ENCODE measurements around the gene PAX8. TPM values are rescaled to one million over a fixed set of nuclear protein-coding genes. Genes with fewer than 3 reads are reported as not detected.

Gene PAX8
- total RNA-seq, 2 donors from 2014 or later = 1.3 to 13.2 TPM

DNA sequence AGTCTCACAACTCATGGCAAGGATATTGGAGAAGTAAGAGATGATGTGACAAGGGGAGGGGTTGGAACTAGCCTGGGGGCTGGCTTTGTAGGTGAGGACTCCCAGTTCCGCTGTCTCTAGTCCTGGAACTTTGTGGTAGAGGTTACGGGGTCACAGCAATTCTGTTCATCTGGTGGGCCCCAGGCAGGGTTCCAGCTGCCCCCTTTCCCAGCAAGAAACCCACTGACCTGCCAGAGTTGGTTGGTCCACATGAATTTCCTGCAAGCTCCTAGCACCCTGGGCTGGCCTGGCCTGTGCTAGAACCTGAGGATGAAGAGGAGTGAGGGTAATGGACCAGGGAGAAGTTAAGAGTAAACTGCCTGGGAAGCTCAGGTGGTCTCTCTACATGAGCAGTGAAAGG is 63.7 kb downstream of the PAX8 start:
- intact Hi-C loops (cut with DNase I, micrococcal nuclease) = no loop called here
- no peak for DNase-seq
- no peak for ATAC-seq

DNA sequence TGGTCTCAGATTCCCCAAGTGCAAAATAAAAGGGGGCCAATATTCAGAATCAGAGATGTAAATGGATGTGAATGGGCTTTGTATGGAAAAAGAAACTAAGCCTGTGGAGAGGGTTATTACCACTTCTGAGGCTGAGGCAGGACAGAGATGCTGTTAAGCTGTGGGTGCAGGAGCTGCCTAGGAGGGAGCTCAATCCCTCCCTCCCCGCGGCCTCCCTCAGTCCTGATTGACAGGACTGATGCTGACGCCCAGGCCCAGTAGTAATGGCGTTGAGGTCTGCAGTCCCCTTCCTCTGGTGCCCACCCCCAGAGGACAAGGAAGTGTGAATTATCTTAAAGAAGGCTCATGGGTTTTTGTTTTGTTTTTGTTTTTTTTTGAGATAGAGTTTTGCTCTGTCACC is 64.6 kb downstream of the PAX8 start:
- DNase-seq (no peak), ATAC-seq (no peak)
- intact Hi-C loops (cut with DNase I, micrococcal nuclease) = no loop called here

- intact Hi-C loops (cut with DNase I, micrococcal nuclease) = no loop called here
- no peak for DNase-seq
- no peak for ATAC-seq
These were observed 65.4 kb downstream of the PAX8 start for GRCh38 chr2:113213061-113213930.

DNA sequence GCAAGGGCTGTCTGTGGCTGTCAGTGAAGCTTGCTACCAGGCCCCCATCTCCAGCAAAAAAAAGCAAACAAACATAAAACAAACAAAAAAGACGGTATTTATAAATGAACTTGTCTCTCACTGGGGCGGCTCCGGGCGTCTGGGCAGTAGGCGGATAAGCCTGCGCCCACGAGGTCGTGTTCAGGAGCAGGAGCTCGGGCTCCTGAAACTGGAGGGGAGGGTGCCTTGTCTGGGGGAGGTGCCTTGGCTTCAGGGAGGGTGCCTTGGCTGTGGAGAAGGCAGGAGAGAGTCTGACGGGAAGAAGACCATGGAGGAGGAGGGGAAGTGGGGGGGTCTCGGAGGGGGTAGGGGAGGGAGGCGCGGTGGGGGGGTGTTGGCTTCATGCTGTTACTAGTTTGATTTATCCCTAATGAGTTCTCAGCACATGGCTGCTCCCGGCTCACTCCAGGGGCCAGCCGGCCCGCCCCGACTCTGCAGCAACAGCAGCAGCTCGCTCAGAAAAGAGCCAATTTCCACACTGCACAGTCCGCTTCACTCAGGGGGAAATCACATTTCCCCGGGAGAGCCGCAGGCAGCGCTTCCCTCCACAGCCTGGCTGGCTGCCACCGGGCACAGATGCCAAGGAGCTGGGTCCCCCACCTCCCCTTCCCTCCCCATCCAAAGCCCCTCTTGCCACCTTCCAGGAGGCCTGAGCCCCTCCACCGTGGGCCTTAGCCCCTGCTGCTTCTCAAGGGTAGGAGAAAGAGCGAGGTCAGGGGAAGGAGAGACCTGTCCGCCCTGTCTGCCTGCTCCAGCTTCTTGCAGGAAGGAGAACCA is 66.3 kb downstream of the PAX8 start:
- DNase-seq = no peak
- ATAC-seq = no peak
- intact Hi-C loops (cut with DNase I, micrococcal nuclease) = no loop called here

- ATAC-seq (peak; percentile 43), DNase-seq (no peak)
- intact Hi-C loops (cut with DNase I, micrococcal nuclease) = no loop called here
These were observed 67.3 kb downstream of the PAX8 start for GRCh38 chr2:113211226-113212105.

GRCh38 chr2:113209646-113210171 is 69.0 kb downstream of the PAX8 start:
- intact Hi-C loops (cut with DNase I, micrococcal nuclease) = no loop called here
- DNase-seq = no peak
- no peak for ATAC-seq

- ATAC-seq (no peak), DNase-seq (no peak)
- intact Hi-C loops (cut with DNase I, micrococcal nuclease) = no loop called here
These were observed 69.6 kb downstream of the PAX8 start for GRCh38 chr2:113209011-113209645.

- ATAC-seq (no peak), DNase-seq (no peak)
- intact Hi-C loops (cut with DNase I, micrococcal nuclease) = no loop called here
These were observed 70.3 kb downstream of the PAX8 start for GRCh38 chr2:113208396-113208795.

- DNase-seq (no peak), ATAC-seq (no peak)
- intact Hi-C loops (cut with DNase I, micrococcal nuclease) = no loop called here
These were observed 71.7 kb downstream of the PAX8 start for GRCh38 chr2:113207021-113207420.

DNA sequence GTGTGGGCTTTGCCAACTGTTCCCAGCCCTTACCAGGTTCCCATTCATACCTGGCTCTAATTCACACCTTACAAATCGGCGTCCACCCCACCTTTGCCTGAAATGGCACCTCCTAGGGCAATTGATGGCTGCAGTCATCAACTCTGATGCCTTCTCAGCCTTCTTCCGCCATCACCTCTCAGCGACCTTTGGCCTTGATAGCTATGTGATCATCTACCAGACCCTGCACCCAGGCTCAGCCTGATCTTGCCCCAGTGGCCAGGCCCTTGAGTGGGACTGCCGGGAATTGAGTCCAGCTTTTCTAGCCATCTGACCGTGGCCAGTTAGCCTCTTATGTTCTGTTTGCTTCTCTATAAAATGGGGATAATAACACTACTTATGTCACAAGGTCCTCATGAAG is 72.5 kb downstream of the PAX8 start:
- ATAC-seq (peak; percentile 40), DNase-seq (no peak)
- intact Hi-C loops (cut with DNase I, micrococcal nuclease) = no loop called here

DNA sequence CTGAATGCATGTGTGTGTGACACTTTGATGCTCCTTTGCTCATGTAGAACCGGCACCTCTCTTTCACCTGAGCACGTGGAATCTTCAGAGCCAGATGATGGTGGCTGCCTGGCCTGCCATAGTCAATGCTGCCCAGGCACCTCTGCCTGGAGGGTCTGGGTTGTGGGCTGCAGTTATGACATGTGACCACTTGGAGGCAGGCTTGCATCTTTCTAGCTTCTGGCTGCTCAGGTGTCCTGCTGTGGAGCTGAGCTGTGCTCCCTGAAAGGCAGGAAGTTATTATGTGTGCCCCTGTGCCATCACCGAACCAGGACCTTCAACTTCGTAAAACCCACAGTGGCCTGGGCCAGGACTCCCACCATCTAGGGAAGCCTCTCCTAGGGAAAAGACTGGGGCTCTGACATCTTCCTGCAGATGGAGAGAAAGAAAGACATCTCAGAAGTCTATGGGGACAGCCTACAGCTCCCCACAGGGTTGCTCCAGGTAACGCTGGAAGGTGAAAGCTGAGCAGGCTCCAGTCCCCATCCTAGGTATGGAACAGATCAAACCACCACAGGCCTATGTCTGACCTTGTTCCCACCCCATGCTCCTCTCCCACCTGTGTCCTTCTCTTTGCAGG is 74.7 kb downstream of the PAX8 start:
- DNase-seq = peak in 1 of 2 donors; percentile 77

GRCh38 chr2:113203217-113203530 is 75.5 kb downstream of the PAX8 start:
- no peak for ATAC-seq
- no peak for DNase-seq
- intact Hi-C loops (cut with DNase I, micrococcal nuclease) = no loop called here

More for the DNA sequence above, 74.7 kb downstream of the PAX8 start:
- ATAC-seq = peak; percentile 59
- intact Hi-C loops (cut with DNase I, micrococcal nuclease) = no loop called here

DNA sequence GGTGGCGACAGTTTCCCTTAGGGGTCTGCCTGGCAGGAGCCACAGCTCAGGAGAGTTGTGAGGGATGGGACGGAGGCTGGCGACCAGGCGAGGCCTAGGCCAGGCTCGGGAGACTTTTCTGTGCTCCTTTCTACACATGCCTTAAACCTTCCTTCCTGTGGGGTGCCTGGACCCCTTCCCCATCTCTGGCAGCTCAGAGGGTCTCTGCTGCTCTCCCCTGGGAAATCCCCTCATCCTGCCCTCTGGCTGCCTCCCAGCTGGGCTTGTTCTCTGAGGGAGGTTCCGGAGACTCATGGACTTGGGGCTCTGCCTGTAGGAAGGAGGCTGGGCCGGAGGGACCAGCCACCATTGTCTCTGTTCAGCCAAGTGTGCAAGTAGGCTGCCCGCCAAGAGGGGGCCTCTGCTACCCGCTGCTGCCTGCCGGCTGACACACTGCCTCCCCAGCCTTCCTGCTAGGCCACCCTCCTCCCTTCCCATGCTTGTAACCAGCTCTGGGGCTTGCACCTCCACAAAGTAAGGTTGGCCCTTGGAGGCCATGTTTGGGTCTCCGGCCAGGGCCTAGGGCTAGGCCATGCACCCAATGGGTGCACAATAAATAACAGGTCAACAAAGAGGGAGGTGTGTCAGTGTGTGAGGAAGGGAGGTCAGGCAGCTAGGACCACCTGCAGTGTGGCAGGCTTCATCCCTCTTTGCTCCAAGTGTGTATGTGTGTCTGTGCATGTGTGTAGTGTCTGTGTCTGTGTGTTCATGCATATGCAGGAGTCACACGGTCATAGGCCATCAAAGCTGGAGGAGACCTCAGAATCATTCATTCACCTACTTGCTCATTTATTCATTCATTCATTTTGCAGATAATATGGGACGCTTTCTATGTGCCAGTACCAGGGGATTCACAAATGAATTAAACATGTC is 76.2 kb downstream of the PAX8 start:
- ATAC-seq (no peak), DNase-seq (no peak)
- intact Hi-C loops (cut with DNase I, micrococcal nuclease) = no loop called here

DNA sequence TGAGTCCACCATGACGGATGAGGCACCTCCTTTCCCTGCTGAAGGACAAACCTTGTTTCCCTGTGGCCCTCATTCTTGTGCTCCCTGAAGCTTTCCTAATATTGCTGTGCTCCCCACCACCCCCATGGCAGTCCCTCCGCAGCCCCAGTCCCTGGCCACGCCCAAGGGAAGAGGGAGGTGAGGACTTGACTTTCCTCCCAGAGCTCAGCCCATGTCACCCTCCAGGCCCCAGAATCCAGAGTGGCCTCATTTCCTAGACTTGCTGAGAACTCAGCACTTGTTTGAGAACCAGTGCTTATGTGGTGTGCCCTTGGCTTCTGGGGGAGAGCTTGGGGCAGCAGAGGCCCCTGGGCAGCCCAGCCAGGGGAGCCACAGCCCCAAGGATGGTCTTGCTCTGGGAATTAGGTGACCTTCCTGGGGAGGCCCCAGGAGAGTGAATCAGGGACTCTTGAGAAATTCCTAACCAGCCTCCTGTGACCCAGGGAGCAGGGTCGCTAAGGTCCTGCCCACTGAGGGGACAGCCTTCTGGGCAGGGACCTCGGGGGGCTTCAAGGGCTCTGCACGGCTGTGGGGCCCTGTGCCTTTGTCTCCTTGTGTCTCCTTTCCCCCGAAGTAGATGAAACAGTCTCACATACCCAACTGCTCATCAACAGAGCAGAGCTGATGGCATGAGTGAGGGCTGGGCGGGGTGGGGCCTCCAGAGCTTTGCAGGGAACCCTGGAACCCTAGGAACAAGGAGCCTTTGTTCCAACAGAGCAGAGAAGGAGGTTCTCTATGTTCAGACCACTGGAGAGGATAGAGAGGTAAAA is 77.0 kb downstream of the PAX8 start:
- no peak for ATAC-seq
- DNase-seq = no peak
- intact Hi-C loops (cut with DNase I, micrococcal nuclease) = no loop called here

- no peak for DNase-seq
- no peak for ATAC-seq
- intact Hi-C loops (cut with DNase I, micrococcal nuclease) = no loop called here
These were observed 77.8 kb downstream of the PAX8 start for GRCh38 chr2:113200736-113201490.

DNA sequence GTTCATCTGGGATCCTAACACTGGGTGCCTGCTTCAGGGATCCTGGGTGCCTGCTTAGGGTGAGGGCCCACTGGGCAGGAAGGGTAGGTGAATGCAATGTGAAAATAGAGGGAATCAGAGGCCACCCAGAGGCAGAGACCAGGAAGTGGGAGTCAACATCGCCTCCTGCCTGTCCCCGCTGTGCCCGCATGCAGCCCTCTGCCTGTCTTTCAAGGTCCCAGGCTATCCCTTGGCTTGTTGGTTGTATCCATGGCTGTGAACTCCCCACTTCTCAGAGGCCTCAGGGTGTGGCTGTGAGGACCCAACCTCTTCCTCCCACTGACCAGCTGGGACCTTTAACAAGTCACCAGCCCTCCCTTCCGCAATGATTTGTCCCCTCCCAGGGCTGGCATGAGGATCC is 78.5 kb downstream of the PAX8 start:
- no peak for ATAC-seq
- intact Hi-C loops (cut with DNase I, micrococcal nuclease) = no loop called here
- no peak for DNase-seq

Measured in left colon (tissue), 2 donors.